SK-N-SH treated with all-trans-retinoic acid at 6 μM for 48 hours (cell line): ENCODE results near the gene ASAP2.
"Not testable (repeated sequence)": the region's sequence is repeated elsewhere in the genome, so short reads cannot be mapped to it uniquely, and the experiment has no call there.

ENCODE experiments used
- ATAC-seq: fragments of 200-7000 bp; cut with Tn5 transposase; 3 replicates; pipeline ENCODE4 v1.9.1; 2020; ENCODE audit warnings: mild to moderate bottlenecking, moderate library complexity
- ARNTL ChIP-seq: fragments of 450-650 bp; formaldehyde crosslinking; IDR thresholded peaks from 2 replicates; pipeline ENCODE4 v1.5.0; 2020; ENCODE audit warnings: low read depth, mild to moderate bottlenecking, moderate library complexity, borderline replicate concordance
- CREB5 ChIP-seq: fragments of 250-450 bp; sonication (Bioruptor Pico); IDR thresholded peaks from 2 replicates; pipeline ENCODE4 v1.5.1; 2020; ENCODE audit warnings: low read depth, mild to moderate bottlenecking, moderate library complexity
- CSDC2 ChIP-seq: fragments of 250-450 bp; sonication (Bioruptor Pico); IDR thresholded peaks from 2 replicates; pipeline ENCODE4 v1.5.0; 2020; ENCODE audit warnings: mild to moderate bottlenecking, moderate library complexity
- CSRNP3 ChIP-seq: fragments of 250-450 bp; sonication (Bioruptor Pico); IDR thresholded peaks from 2 replicates; pipeline ENCODE4 v1.5.1; 2021; ENCODE audit warnings: mild to moderate bottlenecking, moderate library complexity
- ESRRG ChIP-seq: fragments of 250-450 bp; sonication (Bioruptor Pico); IDR thresholded peaks from 2 replicates; pipeline ENCODE4 v1.6.1; 2021; ENCODE audit warnings: mild to moderate bottlenecking
- GLIS3 ChIP-seq: fragments of 250-450 bp; sonication (Bioruptor Pico); IDR thresholded peaks from 2 replicates; pipeline ENCODE4 v1.5.0; 2020; ENCODE audit warnings: mild to moderate bottlenecking, moderate library complexity
- ISL1 ChIP-seq: fragments of 250-450 bp; sonication (Bioruptor Pico); IDR thresholded peaks from 2 replicates; pipeline ENCODE4 v2.1.2; 2022; ENCODE audit warnings: mild to moderate bottlenecking, moderate library complexity
- OSR1 ChIP-seq: fragments of 250-450 bp; sonication (Bioruptor Pico); IDR thresholded peaks from 2 replicates; pipeline ENCODE4 v1.8.0; 2022; ENCODE audit warnings: moderate library complexity, mild to moderate bottlenecking, inconsistent platforms
- PATZ1 ChIP-seq: fragments of 250-450 bp; sonication (Bioruptor Pico); IDR thresholded peaks from 2 replicates; pipeline ENCODE4 v1.8.0; 2020; ENCODE audit warnings: mild to moderate bottlenecking, moderate library complexity, borderline replicate concordance
- RARB ChIP-seq: fragments of 250-450 bp; sonication (Bioruptor Pico); IDR thresholded peaks from 2 replicates; pipeline ENCODE4 v1.8.0; 2021; ENCODE audit warnings: mild to moderate bottlenecking, moderate library complexity
- SNAI2 ChIP-seq: fragments of 250-450 bp; sonication (Bioruptor Pico); IDR thresholded peaks from 2 replicates; pipeline ENCODE4 v1.5.0; 2020; ENCODE audit warnings: mild to moderate bottlenecking, moderate library complexity
- TCF4 ChIP-seq: fragments of 250-450 bp; sonication (Bioruptor Pico); IDR thresholded peaks from 2 replicates; pipeline ENCODE4 v1.8.0; 2021; ENCODE audit warnings: mild to moderate bottlenecking, moderate library complexity, borderline replicate concordance
- TOX ChIP-seq: fragments of 250-450 bp; sonication (Bioruptor Pico); IDR thresholded peaks from 2 replicates; pipeline ENCODE4 v1.8.0; 2021; ENCODE audit warnings: mild to moderate bottlenecking, moderate library complexity, borderline replicate concordance
- TSHZ2 ChIP-seq: fragments of 250-450 bp; sonication (Bioruptor Pico); IDR thresholded peaks from 2 replicates; pipeline ENCODE4 v1.5.0; 2020; ENCODE audit warnings: mild to moderate bottlenecking, moderate library complexity
- ZC3H10 ChIP-seq: fragments of 250-450 bp; sonication (Bioruptor Pico); IDR thresholded peaks from 2 replicates; pipeline ENCODE4 v1.5.1; 2021; ENCODE audit warnings: mild to moderate bottlenecking, moderate library complexity
- ZNF565 ChIP-seq: fragments of 450-650 bp; formaldehyde crosslinking; conservative IDR thresholded peaks from 2 replicates; pipeline ENCODE4 v1.5.0; 2020; ENCODE audit warnings: low read depth, mild to moderate bottlenecking, moderate library complexity
- ZNF70 ChIP-seq: fragments of 450-650 bp; formaldehyde crosslinking; IDR thresholded peaks from 2 replicates; pipeline ENCODE4 v1.5.0; 2020; ENCODE audit warnings: mild to moderate bottlenecking, moderate library complexity
- ZNF8 ChIP-seq: fragments of 450-650 bp; formaldehyde crosslinking; IDR thresholded peaks from 2 replicates; pipeline ENCODE4 v1.5.0; 2020; ENCODE audit warnings: mild to moderate bottlenecking, moderate library complexity
- TF ChIP-seq, protein P1 (sequence below): fragments of 250-450 bp; sonication (Bioruptor Pico); IDR thresholded peaks from 2 replicates; pipeline ENCODE4 v1.8.0; 2021; ENCODE audit warnings: low read depth, mild to moderate bottlenecking, moderate library complexity, borderline replicate concordance

ASAP2 gene

GRCh38 chr2:9263428-9263827 is 56.8 kb downstream of the ASAP2 start:
- TF ChIP-seq ZNF8 (CRISPR knock-in tag) = 0 out of 2 replicates have a peak, but pooled peaks have one; percentile 4
- TF ChIP-seq RARB = no peak
- no peak for ATAC-seq

DNA sequence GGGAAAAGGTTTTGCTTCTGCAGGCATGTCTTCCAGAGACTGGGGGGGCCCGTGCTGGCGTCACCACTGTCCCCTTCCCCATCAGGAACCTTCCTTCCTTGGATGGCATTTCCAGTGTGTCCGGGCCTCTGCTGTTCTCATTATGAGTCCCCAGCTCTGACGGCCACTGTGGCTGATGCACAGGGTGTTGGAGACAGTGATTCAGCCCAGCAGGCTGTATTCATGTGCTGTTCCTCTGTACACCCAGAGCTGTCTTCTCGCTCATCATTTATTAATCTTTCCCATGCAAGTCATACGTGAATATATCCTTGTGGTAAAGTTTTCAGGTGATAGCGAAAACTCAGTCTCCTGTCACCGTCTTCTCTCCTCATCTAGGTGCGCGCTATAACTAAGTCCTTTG is 57.7 kb downstream of the ASAP2 start:
- ATAC-seq = peak; percentile 34; the same call in 1 of the 3 replicates
- TF ChIP-seq CSRNP3 (CRISPR knock-in tag) = no peak
- TF ChIP-seq ARNTL (CRISPR knock-in tag) = no peak
- no peak for TF ChIP-seq TSHZ2
- no peak for TF ChIP-seq ZNF70 (CRISPR knock-in tag)
- TF ChIP-seq TCF4 = no peak
- no peak for TF ChIP-seq ZC3H10 (CRISPR knock-in tag)
- TF ChIP-seq RARB = no peak
- no peak for TF ChIP-seq ESRRG
- no peak for TF ChIP-seq PATZ1 (CRISPR knock-in tag)
- no peak for TF ChIP-seq CREB5 (CRISPR knock-in tag)
- no peak for TF ChIP-seq ZNF8 (CRISPR knock-in tag)
- no peak for TF ChIP-seq OSR1 (CRISPR knock-in tag)
- TF ChIP-seq TOX (CRISPR knock-in tag) = no peak
- no peak for TF ChIP-seq CSDC2
- no peak for TF ChIP-seq ZNF565 (CRISPR knock-in tag)
- TF ChIP-seq, all 23 proteins: peak for 0

- ATAC-seq = no peak
- TF ChIP-seq SNAI2 (CRISPR knock-in tag) = no peak
These were observed 60.1 kb downstream of the ASAP2 start for GRCh38 chr2:9266711-9267110.

DNA sequence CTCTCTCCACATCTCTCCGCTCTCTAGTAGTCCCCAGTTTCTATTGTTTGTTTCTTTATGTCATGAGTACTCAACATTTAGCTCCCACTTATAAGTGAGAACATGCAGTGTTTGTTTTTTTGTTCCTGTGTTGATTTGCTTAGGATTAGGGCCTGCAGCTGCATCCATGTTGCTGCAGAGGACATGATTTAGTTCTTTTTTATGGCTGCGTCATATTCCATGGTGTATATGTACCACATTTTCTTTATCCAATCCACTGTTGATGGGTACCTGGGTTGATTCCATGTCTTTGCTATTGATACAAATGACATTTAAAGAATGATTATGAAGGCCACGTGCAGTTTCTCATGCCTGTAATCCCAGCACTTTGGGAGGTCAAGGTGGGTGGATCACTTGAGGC is 60.7 kb downstream of the ASAP2 start:
- TF ChIP-seq ZNF8 (CRISPR knock-in tag) = peak; percentile 83
- not testable (repeated sequence) for ATAC-seq

DNA sequence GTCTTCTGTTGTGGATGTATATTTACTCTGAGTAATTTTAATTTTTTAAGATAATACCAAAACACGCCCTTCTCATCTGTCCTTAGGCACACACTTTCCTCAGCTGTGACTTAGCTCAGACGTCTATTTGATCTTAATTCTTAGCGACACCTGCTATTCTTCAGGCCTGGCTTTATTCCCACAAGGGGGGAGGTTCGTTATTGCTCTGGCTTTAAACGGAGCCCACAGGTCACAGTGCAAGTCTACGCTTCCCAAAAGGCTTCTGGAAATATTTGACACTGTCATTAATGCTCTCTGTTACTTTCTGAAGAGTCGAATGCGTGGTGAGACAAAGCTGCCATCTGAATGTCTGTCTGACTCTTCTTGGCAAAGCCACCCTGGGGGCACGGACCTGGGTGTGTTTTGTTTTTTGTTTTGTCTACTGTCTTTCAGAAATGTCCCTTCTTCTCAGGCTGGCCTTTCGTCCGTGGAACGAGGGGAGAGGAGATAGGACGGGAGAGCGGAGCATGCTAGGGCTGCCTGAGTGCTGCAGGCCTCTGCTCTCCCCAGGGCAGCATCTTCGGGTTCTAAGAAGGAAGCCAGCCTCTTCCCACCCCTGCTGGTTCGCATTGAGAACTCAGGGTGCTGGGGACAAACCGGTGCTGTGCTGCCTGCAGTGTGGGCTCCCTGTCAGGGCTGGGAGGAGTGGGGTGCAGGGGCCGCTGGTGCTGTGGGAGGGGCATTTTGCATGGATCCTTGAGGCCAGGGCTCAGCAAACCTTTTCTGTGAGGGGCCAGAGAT is 61.9 kb downstream of the ASAP2 start:
- TF ChIP-seq GLIS3 (CRISPR knock-in tag) (no peak), ISL1 (CRISPR knock-in tag) (no peak), ZNF70 (CRISPR knock-in tag) (no peak), ZC3H10 (CRISPR knock-in tag) (no peak), CSRNP3 (CRISPR knock-in tag) (no peak)
- TF ChIP-seq, protein P1, sequence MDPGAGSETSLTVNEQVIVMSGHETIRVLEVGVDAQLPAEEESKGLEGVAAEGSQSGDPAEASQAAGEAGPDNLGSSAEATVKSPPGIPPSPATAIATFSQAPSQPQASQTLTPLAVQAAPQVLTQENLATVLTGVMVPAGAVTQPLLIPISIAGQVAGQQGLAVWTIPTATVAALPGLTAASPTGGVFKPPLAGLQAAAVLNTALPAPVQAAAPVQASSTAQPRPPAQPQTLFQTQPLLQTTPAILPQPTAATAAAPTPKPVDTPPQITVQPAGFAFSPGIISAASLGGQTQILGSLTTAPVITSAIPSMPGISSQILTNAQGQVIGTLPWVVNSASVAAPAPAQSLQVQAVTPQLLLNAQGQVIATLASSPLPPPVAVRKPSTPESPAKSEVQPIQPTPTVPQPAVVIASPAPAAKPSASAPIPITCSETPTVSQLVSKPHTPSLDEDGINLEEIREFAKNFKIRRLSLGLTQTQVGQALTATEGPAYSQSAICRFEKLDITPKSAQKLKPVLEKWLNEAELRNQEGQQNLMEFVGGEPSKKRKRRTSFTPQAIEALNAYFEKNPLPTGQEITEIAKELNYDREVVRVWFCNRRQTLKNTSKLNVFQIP (CRISPR knock-in tag) = no peak
- ATAC-seq = no peak; the same call in 1 of the 3 replicates
